IPS-11a (cell line): ENCODE measurements around the gene WDR70.
"Not testable (repeated sequence)": the region's sequence is repeated elsewhere in the genome, so short reads cannot be mapped to it uniquely, and the experiment has no call there.

Source experiments
- H3K4me3 ChIP-seq: one replicate; pipeline ENCODE4 v1.5.1; 2013; ENCODE audit warnings: low read depth, low read length, control low read depth

The WDR70 gene

GRCh38 chr5:37787742-37788141 is 408.6 kb downstream of the WDR70 start:
- H3K4me3 ChIP-seq, result no peak overlapping the region

DNA sequence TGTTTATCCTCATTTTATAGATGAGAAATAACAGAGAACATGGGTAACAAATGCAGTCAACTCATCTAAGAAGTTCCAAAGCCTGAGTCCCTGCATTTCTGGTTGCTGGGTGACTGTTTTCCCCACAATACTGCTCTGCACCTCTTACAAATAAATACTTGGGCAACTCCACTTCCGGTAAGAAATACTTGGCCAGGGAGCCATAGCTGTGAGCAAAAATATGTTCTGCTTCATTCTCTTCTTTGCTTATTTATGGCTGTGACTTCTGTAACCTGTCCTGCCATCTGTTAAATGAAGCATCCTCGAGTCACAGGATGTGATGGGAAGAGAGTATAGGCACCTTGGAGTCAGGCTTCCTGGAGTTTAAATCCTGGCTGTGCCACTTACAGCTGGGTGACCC is 410.9 kb downstream of the WDR70 start:
- H3K4me3 ChIP-seq, result no peak overlapping the region

DNA sequence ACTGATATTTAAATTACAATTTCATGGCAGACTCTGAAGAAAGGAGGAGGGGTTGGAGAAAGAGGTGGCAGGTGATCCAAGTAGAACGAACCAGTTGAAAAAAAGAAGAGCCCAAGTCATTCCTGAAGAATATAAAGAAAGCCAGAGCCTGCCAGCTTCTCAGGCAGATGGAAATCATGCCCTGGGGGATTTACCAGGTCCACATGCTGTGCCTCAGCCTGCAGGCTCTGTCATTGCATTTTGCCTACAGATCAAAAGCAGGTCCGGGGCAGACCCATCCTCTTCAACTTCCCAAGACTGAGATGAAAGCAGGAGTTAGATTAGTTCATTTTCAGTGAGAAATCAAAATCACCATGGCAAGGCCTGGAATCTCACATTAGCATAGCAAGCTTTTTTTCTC is 412.2 kb downstream of the WDR70 start:
- H3K4me3 ChIP-seq, result no peak overlapping the region

DNA sequence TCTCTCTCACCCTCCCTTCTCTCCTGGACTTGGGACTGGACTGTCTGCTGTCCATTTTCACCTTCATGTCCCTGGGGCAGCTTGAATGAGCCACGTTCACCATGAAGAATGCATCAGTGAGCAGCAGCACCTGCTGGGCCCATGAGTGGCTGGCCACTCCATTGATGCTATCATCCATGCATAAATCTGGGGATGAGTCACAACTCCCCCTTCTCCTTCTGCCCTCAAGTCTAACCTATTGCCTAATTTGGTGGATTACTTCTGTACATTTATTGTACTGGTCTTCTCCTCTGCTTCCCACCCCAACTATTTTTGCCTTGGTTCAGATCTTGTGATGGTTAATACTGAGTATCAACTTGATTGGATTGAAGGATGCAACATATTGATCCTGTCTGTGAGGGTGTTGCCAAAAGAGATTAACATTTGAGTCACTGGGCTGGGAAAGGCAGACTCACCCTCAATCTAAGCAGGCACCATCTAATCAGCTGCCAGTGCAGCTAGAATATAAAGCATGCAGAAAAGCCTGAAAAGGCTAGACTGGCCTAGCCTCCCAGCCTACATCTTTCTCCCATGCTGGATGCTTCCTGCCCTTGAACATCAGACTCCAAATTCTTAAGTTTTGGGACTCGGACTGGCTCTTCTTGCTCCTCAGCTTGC is 414.0 kb downstream of the WDR70 start:
- no peak overlapping the region for H3K4me3 ChIP-seq

- not testable (repeated sequence) for H3K4me3 ChIP-seq
Measured at GRCh38 chr5:37795292-37795691, 416.2 kb downstream of the WDR70 start.

DNA sequence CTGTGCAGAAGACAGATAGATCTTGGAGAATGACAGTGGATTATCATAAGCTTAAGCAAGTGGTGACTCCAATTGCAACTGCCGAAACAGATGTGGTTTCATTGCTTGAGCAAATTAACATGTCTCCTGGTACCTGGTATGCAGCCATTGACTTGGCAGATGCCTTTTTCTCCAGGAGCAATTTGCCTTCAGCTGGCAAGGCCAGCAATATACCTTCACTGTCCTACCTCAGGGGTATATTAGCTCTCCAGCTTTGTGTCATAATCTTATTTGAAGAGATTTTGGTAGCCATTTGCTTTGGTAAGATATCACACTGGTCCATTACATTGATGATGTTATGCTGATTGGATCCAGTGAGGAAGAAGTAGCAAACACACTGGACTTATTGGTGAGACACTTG is 417.3 kb downstream of the WDR70 start:
- not testable (repeated sequence) for H3K4me3 ChIP-seq

DNA sequence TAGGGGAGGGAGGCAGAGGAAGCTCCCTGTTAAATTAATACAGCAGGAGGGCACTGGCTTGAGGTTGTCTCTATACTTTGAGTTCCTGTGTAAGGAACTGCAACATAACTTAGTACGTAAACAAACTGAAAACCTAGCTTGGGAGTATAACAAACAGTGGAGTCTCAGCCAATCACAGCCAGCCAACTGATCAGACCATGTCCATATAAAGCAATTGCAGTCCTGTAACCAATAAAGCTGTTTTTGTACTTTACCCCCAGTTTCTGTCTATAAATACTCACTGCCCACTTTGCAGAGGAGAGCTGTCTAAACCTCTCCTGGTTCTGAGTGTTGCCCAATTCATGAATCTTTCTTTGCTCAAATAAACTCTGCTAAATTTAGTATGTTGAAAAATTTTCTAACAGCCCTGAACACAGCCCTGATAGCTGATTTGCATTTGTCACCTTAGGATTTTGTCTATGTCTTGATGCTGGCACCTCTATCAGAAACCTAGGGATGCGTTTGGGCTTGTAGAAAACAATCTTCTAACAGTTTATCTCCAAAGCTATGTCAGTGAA is 420.8 kb downstream of the WDR70 start:
- H3K4me3 ChIP-seq, result no peak overlapping the region

- no peak overlapping the region for H3K4me3 ChIP-seq
Measured at GRCh38 chr5:37801521-37801920, 422.4 kb downstream of the WDR70 start.
